Stomach (tissue), 4 donors: ENCODE results near the gene SLC25A13.

ENCODE experiments used
- EP300 ChIP-seq: sonication (generic); formaldehyde crosslinking; IDR thresholded peaks from one replicate; pipeline ENCODE4 v1.6.1; 2017; ENCODE audit warnings: antibody characterized with exemption
- POLR2A ChIP-seq, 4 donors: fragments of 450-650 bp; IDR thresholded peaks; one replicate each; pipeline ENCODE4 v1.6.1; 2016; ENCODE audit warnings: antibody characterized with exemption in 4 of 4, control low read depth in 2 of 4, mild to moderate bottlenecking in 1 of 4, moderate library complexity in 1 of 4
- POLR2AphosphoS5 ChIP-seq, 3 donors: sonication (generic); formaldehyde crosslinking; IDR thresholded peaks; one replicate each; pipeline ENCODE4 v1.6.1; 2016; ENCODE audit warnings: antibody characterized with exemption in 3 of 3
- TF ChIP-seq, protein P1 (sequence below), 7 experiments: fragments of 450-650 bp in 4 of 7; fragments of 200-600 bp in 3 of 7; sonication (generic) in 3 of 7; IDR thresholded peaks; one replicate each; pipeline ENCODE4 v1.5.1; 2016 to 2019; ENCODE audit warnings: antibody characterized with exemption in 7 of 7, control low read depth in 2 of 7, mild to moderate bottlenecking in 1 of 7

DNA sequence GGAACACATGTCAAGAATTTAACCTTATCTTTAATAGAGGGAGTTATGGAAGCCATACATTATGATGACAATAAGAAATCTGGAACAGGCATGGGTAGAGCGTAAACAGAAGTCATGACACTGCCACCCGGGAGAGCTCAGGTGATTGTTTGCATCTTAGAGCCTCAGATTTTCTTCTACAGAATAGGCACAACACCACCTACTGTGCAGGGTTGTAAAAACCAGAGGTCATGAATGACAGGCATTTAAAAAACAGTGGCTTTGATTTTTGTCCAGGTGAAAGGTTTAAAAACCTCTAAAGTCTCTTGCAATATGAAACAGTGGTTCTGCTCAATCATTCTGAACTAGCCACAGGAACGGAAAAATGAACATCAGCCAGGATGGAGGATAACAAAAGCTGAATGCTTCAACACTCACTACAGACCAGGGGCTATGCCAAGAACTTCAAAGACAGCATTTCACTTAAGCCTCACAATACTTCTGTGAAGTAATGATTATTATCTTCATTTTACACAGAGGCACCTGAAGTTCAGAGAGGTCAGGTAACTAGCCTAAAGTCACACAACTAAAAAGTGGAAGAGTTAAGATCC, 123.8 kb downstream of the SLC25A13 start:
- TF ChIP-seq POLR2A (IDR thresholded peaks at IDR 0.05) (no peak), EP300 (no peak), POLR2AphosphoS5 (IDR thresholded peaks at IDR 0.05) (no peak)
- TF ChIP-seq, protein P1, sequence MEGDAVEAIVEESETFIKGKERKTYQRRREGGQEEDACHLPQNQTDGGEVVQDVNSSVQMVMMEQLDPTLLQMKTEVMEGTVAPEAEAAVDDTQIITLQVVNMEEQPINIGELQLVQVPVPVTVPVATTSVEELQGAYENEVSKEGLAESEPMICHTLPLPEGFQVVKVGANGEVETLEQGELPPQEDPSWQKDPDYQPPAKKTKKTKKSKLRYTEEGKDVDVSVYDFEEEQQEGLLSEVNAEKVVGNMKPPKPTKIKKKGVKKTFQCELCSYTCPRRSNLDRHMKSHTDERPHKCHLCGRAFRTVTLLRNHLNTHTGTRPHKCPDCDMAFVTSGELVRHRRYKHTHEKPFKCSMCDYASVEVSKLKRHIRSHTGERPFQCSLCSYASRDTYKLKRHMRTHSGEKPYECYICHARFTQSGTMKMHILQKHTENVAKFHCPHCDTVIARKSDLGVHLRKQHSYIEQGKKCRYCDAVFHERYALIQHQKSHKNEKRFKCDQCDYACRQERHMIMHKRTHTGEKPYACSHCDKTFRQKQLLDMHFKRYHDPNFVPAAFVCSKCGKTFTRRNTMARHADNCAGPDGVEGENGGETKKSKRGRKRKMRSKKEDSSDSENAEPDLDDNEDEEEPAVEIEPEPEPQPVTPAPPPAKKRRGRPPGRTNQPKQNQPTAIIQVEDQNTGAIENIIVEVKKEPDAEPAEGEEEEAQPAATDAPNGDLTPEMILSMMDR (IDR thresholded peaks at IDR 0.05) = no peak
